Measurements from ENCODE around the gene MAD2L1BP.

- TF ChIP-seq, protein P1, sequence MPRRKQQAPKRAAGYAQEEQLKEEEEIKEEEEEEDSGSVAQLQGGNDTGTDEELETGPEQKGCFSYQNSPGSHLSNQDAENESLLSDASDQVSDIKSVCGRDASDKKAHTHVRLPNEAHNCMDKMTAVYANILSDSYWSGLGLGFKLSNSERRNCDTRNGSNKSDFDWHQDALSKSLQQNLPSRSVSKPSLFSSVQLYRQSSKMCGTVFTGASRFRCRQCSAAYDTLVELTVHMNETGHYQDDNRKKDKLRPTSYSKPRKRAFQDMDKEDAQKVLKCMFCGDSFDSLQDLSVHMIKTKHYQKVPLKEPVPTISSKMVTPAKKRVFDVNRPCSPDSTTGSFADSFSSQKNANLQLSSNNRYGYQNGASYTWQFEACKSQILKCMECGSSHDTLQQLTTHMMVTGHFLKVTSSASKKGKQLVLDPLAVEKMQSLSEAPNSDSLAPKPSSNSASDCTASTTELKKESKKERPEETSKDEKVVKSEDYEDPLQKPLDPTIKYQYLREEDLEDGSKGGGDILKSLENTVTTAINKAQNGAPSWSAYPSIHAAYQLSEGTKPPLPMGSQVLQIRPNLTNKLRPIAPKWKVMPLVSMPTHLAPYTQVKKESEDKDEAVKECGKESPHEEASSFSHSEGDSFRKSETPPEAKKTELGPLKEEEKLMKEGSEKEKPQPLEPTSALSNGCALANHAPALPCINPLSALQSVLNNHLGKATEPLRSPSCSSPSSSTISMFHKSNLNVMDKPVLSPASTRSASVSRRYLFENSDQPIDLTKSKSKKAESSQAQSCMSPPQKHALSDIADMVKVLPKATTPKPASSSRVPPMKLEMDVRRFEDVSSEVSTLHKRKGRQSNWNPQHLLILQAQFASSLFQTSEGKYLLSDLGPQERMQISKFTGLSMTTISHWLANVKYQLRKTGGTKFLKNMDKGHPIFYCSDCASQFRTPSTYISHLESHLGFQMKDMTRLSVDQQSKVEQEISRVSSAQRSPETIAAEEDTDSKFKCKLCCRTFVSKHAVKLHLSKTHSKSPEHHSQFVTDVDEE (CRISPR knock-in tag; IDR thresholded peaks at IDR 0.05), result no peak
- TF ChIP-seq ZFP30 (CRISPR knock-in tag; IDR thresholded peaks at IDR 0.05), result no peak
- no peak for TF ChIP-seq PPARA (CRISPR knock-in tag; IDR thresholded peaks at IDR 0.05; ENCODE audit: borderline replicate concordance)
- TF ChIP-seq OSR1 (CRISPR knock-in tag; IDR thresholded peaks at IDR 0.05), result no peak
- no peak for TF ChIP-seq ARNTL (CRISPR knock-in tag; IDR thresholded peaks at IDR 0.05; ENCODE audit: borderline replicate concordance, low read depth)
- TF ChIP-seq RARB (CRISPR knock-in tag; IDR thresholded peaks at IDR 0.05), result no peak
- TF ChIP-seq POU6F1 (CRISPR knock-in tag; IDR thresholded peaks at IDR 0.05; ENCODE audit: borderline replicate concordance, low read depth), result no peak
- TF ChIP-seq, protein P2, sequence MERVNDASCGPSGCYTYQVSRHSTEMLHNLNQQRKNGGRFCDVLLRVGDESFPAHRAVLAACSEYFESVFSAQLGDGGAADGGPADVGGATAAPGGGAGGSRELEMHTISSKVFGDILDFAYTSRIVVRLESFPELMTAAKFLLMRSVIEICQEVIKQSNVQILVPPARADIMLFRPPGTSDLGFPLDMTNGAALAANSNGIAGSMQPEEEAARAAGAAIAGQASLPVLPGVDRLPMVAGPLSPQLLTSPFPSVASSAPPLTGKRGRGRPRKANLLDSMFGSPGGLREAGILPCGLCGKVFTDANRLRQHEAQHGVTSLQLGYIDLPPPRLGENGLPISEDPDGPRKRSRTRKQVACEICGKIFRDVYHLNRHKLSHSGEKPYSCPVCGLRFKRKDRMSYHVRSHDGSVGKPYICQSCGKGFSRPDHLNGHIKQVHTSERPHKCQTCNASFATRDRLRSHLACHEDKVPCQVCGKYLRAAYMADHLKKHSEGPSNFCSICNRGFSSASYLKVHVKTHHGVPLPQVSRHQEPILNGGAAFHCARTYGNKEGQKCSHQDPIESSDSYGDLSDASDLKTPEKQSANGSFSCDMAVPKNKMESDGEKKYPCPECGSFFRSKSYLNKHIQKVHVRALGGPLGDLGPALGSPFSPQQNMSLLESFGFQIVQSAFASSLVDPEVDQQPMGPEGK (CRISPR knock-in tag; IDR thresholded peaks at IDR 0.05; ENCODE audit: borderline replicate concordance), result no peak
- TF ChIP-seq ESRRG (CRISPR knock-in tag; IDR thresholded peaks at IDR 0.05), result no peak
Measured at GRCh38 chr6:43658161-43658560, 22.5 kb downstream of the MAD2L1BP start.

Data from SK-N-SH treated with all-trans-retinoic acid at 6 μM for 48 hours (cell line).